A673 (cell line): ENCODE data around the gene RBM39. TPM values are rescaled to one million over a fixed set of nuclear protein-coding genes. Genes with fewer than 3 reads are reported as not detected.

Experiments used
- BruUV-seq: library from RNA; stranded (reverse); fragments of 400-500 nt; replicated peaks from 2 replicates; lab custom pipeline; 2021; lab: Mats Ljungman, UMichigan
- CTCF ChIA-PET: fragments of 300-600 bp; sonication (Branson Sonifier 250); formaldehyde crosslinking; loops from one replicate; lab custom pipeline; 2022; ENCODE audit warnings: antibody characterized with exemption; lab: Charles Lee
- POLR2A ChIA-PET: fragments of 300-600 bp; sonication (Branson Sonifier 250); formaldehyde crosslinking; loops from one replicate; lab custom pipeline; 2022; ENCODE audit warnings: antibody characterized with exemption; ENCODE audit not compliant: low non-redundant PET; lab: Charles Lee
- DNase-seq: peaks from one replicate; pipeline ENCODE4 v3.0.0-alpha.2; 2015; ENCODE audit warnings: low spot score
- H3K27ac ChIP-seq: fragments of 200-600 bp; sonication (generic); 2 replicates; pipeline ENCODE4 v1.5.1; 2016; ENCODE audit warnings: mixed run types, low read depth, mild to moderate bottlenecking, mixed read lengths, antibody characterized with exemption, low read length; ENCODE audit not compliant: poor library complexity, severe bottlenecking
- H3K27me3 ChIP-seq: fragments of 200-600 bp; sonication (generic); replicated peaks from 2 replicates; pipeline ENCODE4 v1.6.1; 2017; ENCODE audit warnings: mixed run types, low read depth, mild to moderate bottlenecking, mixed read lengths, antibody characterized with exemption, low read length; ENCODE audit not compliant: insufficient read depth, poor library complexity
- H3K36me3 ChIP-seq: fragments of 200-600 bp; sonication (generic); 2 replicates; pipeline ENCODE4 v1.6.1; 2016; ENCODE audit warnings: mixed run types, mild to moderate bottlenecking, mixed read lengths, antibody characterized with exemption, low read length; ENCODE audit not compliant: insufficient read depth, poor library complexity, severe bottlenecking
- H3K4me1 ChIP-seq: fragments of 200-600 bp; sonication (generic); 2 replicates; pipeline ENCODE4 v1.6.1; 2017; ENCODE audit warnings: mixed run types, mild to moderate bottlenecking, mixed read lengths, antibody characterized with exemption, low read length; ENCODE audit not compliant: insufficient read depth, poor library complexity, severe bottlenecking
- H3K4me3 ChIP-seq: fragments of 200-600 bp; sonication (generic); 2 replicates; pipeline ENCODE4 v1.5.1; 2016; ENCODE audit warnings: low read depth, mixed run types, mild to moderate bottlenecking, mixed read lengths, low read length; ENCODE audit not compliant: poor library complexity, severe bottlenecking
- H3K9me3 ChIP-seq: fragments of 200-600 bp; sonication (generic); 2 replicates; pipeline ENCODE4 v1.6.1; 2016; ENCODE audit warnings: mixed run types, low read depth, mild to moderate bottlenecking, mixed read lengths, antibody characterized with exemption, low read length; ENCODE audit not compliant: poor library complexity, severe bottlenecking
- EZH2 ChIP-seq: fragments of 200-600 bp; sonication (generic); IDR thresholded peaks from 2 replicates; pipeline ENCODE4 v1.6.1; 2017; ENCODE audit warnings: borderline replicate concordance, low read depth, mild to moderate bottlenecking, mixed read lengths, antibody characterized with exemption, low read length; ENCODE audit not compliant: poor library complexity, severe bottlenecking
- intact Hi-C: fragments of 100-400 bp; cut with micrococcal nuclease; formaldehyde crosslinking; loops from one replicate; pipeline ENCODE4 v1.10.0; 2022; ENCODE audit not compliant: unreplicated experiment
- total RNA-seq: library from RNA; stranded (reverse); gene quantifications from 2 replicates; pipeline ENCODE4 v1.2.3, GENCODE V29; 2021
- TF ChIP-seq, protein P1 (sequence below): fragments of 300-800, 200-600 bp; sonication (generic); conservative IDR thresholded peaks from 2 replicates; pipeline ENCODE4 v1.5.1; 2017; ENCODE audit warnings: low read depth, mild to moderate bottlenecking, antibody characterized with exemption, low read length, moderate library complexity, mixed read lengths

The RBM39 gene
- total RNA-seq, 1 experiment from 2014 or later, result 329 TPM

DNA sequence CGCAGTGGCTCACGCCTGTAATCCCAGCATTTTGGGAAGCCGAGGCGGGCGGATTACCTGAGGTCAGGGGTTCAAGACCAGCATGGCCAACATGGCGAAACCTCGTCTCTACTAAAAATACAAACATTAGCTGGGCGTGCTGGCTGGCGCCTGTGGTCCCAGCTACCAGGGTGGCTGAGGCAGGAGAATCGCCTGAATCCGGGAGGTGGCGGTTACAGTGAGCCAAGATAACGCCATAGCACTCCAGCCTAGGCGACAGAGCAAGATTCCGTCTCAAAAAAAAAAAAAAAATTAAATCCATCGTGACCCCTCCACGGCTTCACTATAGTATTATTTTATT, 76.1 kb downstream of the RBM39 start:
- Histone ChIP-seq H3K4me3 (no peak overlapping the region), H3K4me1 (peaks cover 19% of the 10 kb centered on the region), H3K27me3 (no peaks in the 10 kb centered on the region), H3K27ac (no peak overlapping the region), H3K9me3 (no peaks in the 10 kb centered on the region), H3K36me3 (peaks cover 7% of the 10 kb centered on the region)
- DNase-seq, result no peak
- ChIA-PET CTCF (interaction anchor here (0.7 kb wide), 1 partner anchor 263 kb away, joined by 4 read pairs; no protein-coding TSS in a partner anchor), POLR2A (interaction anchor here (0.7 kb wide), 1 partner anchor 218 kb away, joined by 3 read pairs; no protein-coding TSS in a partner anchor)
- no peak for TF ChIP-seq EZH2
- TF ChIP-seq, protein P1, sequence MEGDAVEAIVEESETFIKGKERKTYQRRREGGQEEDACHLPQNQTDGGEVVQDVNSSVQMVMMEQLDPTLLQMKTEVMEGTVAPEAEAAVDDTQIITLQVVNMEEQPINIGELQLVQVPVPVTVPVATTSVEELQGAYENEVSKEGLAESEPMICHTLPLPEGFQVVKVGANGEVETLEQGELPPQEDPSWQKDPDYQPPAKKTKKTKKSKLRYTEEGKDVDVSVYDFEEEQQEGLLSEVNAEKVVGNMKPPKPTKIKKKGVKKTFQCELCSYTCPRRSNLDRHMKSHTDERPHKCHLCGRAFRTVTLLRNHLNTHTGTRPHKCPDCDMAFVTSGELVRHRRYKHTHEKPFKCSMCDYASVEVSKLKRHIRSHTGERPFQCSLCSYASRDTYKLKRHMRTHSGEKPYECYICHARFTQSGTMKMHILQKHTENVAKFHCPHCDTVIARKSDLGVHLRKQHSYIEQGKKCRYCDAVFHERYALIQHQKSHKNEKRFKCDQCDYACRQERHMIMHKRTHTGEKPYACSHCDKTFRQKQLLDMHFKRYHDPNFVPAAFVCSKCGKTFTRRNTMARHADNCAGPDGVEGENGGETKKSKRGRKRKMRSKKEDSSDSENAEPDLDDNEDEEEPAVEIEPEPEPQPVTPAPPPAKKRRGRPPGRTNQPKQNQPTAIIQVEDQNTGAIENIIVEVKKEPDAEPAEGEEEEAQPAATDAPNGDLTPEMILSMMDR, result no peak
- BruUV-seq, result no TSS peak
- intact Hi-C loops, result no loop called here

GRCh38 chr20:35664466-35665206, 77.4 kb downstream of the RBM39 start, which contains the start of the genes CPNE1 and RBM12:
Gene CPNE1, minus strand, starts transcription at chr20:35664900. Its CDS starts 31,977 bp downstream, at chr20:35632923.
Gene RBM12, minus strand, starts transcription at chr20:35664900. Its CDS starts 9,578 bp downstream, at chr20:35655322.
- H3K36me3 ChIP-seq, result peaks cover 7% of the 10 kb centered on the region
- no peak for TF ChIP-seq EZH2
- TF ChIP-seq, protein P1, result no peak
- no TSS peak for BruUV-seq
- peak within 1 kb of the TSS; percentile 69 for H3K4me3 ChIP-seq
- no peaks in the 10 kb centered on the region for H3K9me3 ChIP-seq
- POLR2A ChIA-PET, result interaction anchor here (0.6 kb wide), 1 partner anchor 342 kb away, joined by 4 read pairs; no protein-coding TSS in a partner anchor
- H3K27ac ChIP-seq, result peak within 1 kb of the TSS; percentile 97
- intact Hi-C loops, result no loop called here
- peak; percentile 96 for DNase-seq
- no peaks in the 10 kb centered on the region for H3K27me3 ChIP-seq
- H3K4me1 ChIP-seq, result peaks cover 19% of the 10 kb centered on the region
- CTCF ChIA-PET, result no interaction called here

GRCh38 chr20:35663516-35664465, 78.3 kb downstream of the RBM39 start:
- Histone ChIP-seq H3K36me3 (peaks cover 1% of the 10 kb centered on the region), H3K4me1 (peaks cover 19% of the 10 kb centered on the region), H3K4me3 (peak overlapping the region; percentile 69), H3K27me3 (no peaks in the 10 kb centered on the region), H3K27ac (peak overlapping the region; percentile 97), H3K9me3 (no peaks in the 10 kb centered on the region)
- peak; percentile 64 for DNase-seq
- BruUV-seq, result no TSS peak
- ChIA-PET CTCF (no interaction called here), POLR2A (no interaction called here)
- TF ChIP-seq, protein P1, result no peak
- TF ChIP-seq EZH2, result no peak
- intact Hi-C loops, result no loop called here
